IMR-90 (cell line): ENCODE data around the gene SYTL1. TPM values are rescaled to one million over a fixed set of nuclear protein-coding genes. Genes with fewer than 3 reads are reported as not detected.

ENCODE experiments used
- ATAC-seq: fragments of 200-7000 bp; cut with Tn5 transposase; 2 replicates; pipeline ENCODE4 v1.9.1; 2020; ENCODE audit warnings: low read depth, mild to moderate bottlenecking, moderate library complexity
- BruUV-seq: library from RNA; stranded (reverse); fragments of 400-500 nt; replicated peaks from 2 replicates; lab custom pipeline; 2021; lab: Mats Ljungman, UMichigan
- CTCF ChIA-PET: fragments of 300-600 bp; formaldehyde crosslinking; extraction: SDS; loops from one replicate; lab custom pipeline; 2021; ENCODE audit warnings: antibody characterized with exemption; lab: Yijun Ruan, JAX
- POLR2A ChIA-PET: fragments of 300-600 bp; sonication (Branson Sonifier 250); formaldehyde crosslinking; loops from one replicate; lab custom pipeline; 2022; ENCODE audit warnings: antibody characterized with exemption; ENCODE audit not compliant: unreplicated experiment; lab: Charles Lee
- DNase-seq: peaks from one replicate; pipeline ENCODE4 v3.0.0; 2013
- H2AFZ ChIP-seq: replicated peaks from 2 replicates; pipeline ENCODE3; 2013; ENCODE audit warnings: low read length, mild to moderate bottlenecking; ENCODE audit not compliant: poor library complexity
- H2AK5ac ChIP-seq: 2 replicates; pipeline ENCODE4 v1.6.1; 2013; ENCODE audit warnings: low read depth, low read length, inconsistent platforms
- H2AK9ac ChIP-seq: replicated peaks from 2 replicates; pipeline ENCODE3; 2013; ENCODE audit warnings: mild to moderate bottlenecking, low read depth, low read length, moderate library complexity; ENCODE audit not compliant: poor library complexity
- H2BK120ac ChIP-seq: 2 replicates; pipeline ENCODE4 v1.6.1; 2013; ENCODE audit warnings: low read depth, low read length, inconsistent platforms
- H2BK15ac ChIP-seq: 3 replicates; pipeline ENCODE4 v1.6.1; 2013; ENCODE audit warnings: low read depth, low read length, inconsistent platforms
- H2BK20ac ChIP-seq: 2 replicates; pipeline ENCODE4 v1.6.1; 2013; ENCODE audit warnings: low read depth, mild to moderate bottlenecking, inconsistent platforms, low read length, moderate library complexity
- H2BK5ac ChIP-seq: 2 replicates; pipeline ENCODE4 v1.6.1; 2013; ENCODE audit warnings: mild to moderate bottlenecking, low read depth, low read length, inconsistent platforms; ENCODE audit not compliant: poor library complexity, severe bottlenecking
- H3K14ac ChIP-seq: replicated peaks from 2 replicates; pipeline ENCODE4 v1.6.1; 2013; ENCODE audit warnings: low read depth, low read length, inconsistent platforms
- H3K18ac ChIP-seq: 2 replicates; pipeline ENCODE4 v1.6.1; 2013; ENCODE audit warnings: low read depth, low read length, control low read depth
- H3K23ac ChIP-seq: 2 replicates; pipeline ENCODE4 v1.6.1; 2013; ENCODE audit warnings: low read depth, low read length, inconsistent platforms
- H3K27ac ChIP-seq: 2 replicates; pipeline ENCODE4 v1.5.1; 2013; ENCODE audit warnings: mild to moderate bottlenecking, control low read depth, low read length; ENCODE audit not compliant: insufficient read depth
- H3K27me3 ChIP-seq: 2 replicates; pipeline ENCODE4 v1.6.1; 2013; ENCODE audit warnings: low read length; ENCODE audit not compliant: control insufficient read depth, insufficient read depth
- H3K36me3 ChIP-seq: 2 replicates; pipeline ENCODE4 v1.6.1; 2013; ENCODE audit warnings: low read length, mixed read lengths; ENCODE audit not compliant: control insufficient read depth, insufficient read depth
- H3K4ac ChIP-seq: 2 replicates; pipeline ENCODE4 v1.6.1; 2013; ENCODE audit warnings: low read depth, low read length, inconsistent platforms
- H3K4me1 ChIP-seq: 2 replicates; pipeline ENCODE4 v1.6.1; 2013; ENCODE audit warnings: low read length, mixed read lengths; ENCODE audit not compliant: control insufficient read depth, insufficient read depth
- H3K4me2 ChIP-seq: 2 replicates; pipeline ENCODE4 v1.6.1; 2013; ENCODE audit warnings: low read depth, mild to moderate bottlenecking, control low read depth, low read length, moderate library complexity
- H3K4me3 ChIP-seq: 2 replicates; pipeline ENCODE4 v1.5.1; 2013; ENCODE audit warnings: low read depth, mild to moderate bottlenecking, control low read depth, low read length, moderate library complexity; ENCODE audit not compliant: insufficient read depth
- H3K56ac ChIP-seq: 2 replicates; pipeline ENCODE4 v1.6.1; 2013; ENCODE audit warnings: low read length, inconsistent platforms; ENCODE audit not compliant: insufficient read depth; ENCODE audit errors: extremely low read depth
- H3K79me1 ChIP-seq, 2 experiments: 2 replicates each; pipeline ENCODE4 v1.6.1; 2013; ENCODE audit warnings: low read length in 2 of 2, inconsistent platforms in 1 of 2, low read depth in 1 of 2
- H3K9ac ChIP-seq: 2 replicates; pipeline ENCODE4 v1.6.1; 2013; ENCODE audit warnings: low read depth, low read length, control low read depth
- H3K9me1 ChIP-seq: 2 replicates; pipeline ENCODE4 v1.6.1; 2013; ENCODE audit warnings: low read length, inconsistent platforms; ENCODE audit not compliant: insufficient read depth
- H3K9me3 ChIP-seq: 2 replicates; pipeline ENCODE4 v1.6.1; 2013; ENCODE audit warnings: low read length; ENCODE audit not compliant: control insufficient read depth, insufficient read depth
- H4K20me1 ChIP-seq: 2 replicates; pipeline ENCODE4 v1.6.1; 2013; ENCODE audit warnings: low read length, inconsistent platforms; ENCODE audit not compliant: insufficient read depth
- H4K5ac ChIP-seq: 2 replicates; pipeline ENCODE4 v1.6.1; 2013; ENCODE audit warnings: mild to moderate bottlenecking, low read depth, low read length, control low read depth
- H4K8ac ChIP-seq, 2 experiments: 2 replicates each; pipeline ENCODE4 v1.6.1; 2013; ENCODE audit warnings: low read depth in 2 of 2, low read length in 2 of 2, control low read depth in 1 of 2, inconsistent platforms in 1 of 2
- H4K91ac ChIP-seq: 2 replicates; pipeline ENCODE4 v1.6.1; 2013; ENCODE audit warnings: low read depth, low read length, inconsistent platforms; ENCODE audit not compliant: insufficient read depth
- BHLHE40 ChIP-seq: fragments of 150-350 bp; IDR thresholded peaks from 2 replicates; pipeline ENCODE4 v1.6.1; 2016; ENCODE audit warnings: mild to moderate bottlenecking, low read depth, low read length
- CEBPB ChIP-seq: IDR thresholded peaks from 2 replicates; pipeline ENCODE4 v1.6.1; 2012; ENCODE audit warnings: low read depth, low read length, improper control_type of control experiment
- CHD1 ChIP-seq: IDR thresholded peaks from 2 replicates; pipeline ENCODE4 v1.6.1; 2012; ENCODE audit warnings: low read depth, low read length, improper control_type of control experiment
- FOS ChIP-seq: fragments of 150-350 bp; IDR thresholded peaks from 2 replicates; pipeline ENCODE4 v1.6.1; 2016; ENCODE audit warnings: low read depth, low read length
- MAFK ChIP-seq: IDR thresholded peaks from 2 replicates; pipeline ENCODE4 v1.6.1; 2012; ENCODE audit warnings: low read depth, low read length, improper control_type of control experiment
- MAZ ChIP-seq: IDR thresholded peaks from 2 replicates; pipeline ENCODE4 v1.6.1; 2012; ENCODE audit warnings: low read depth, mild to moderate bottlenecking, low read length, improper control_type of control experiment, moderate library complexity, borderline replicate concordance
- MXI1 ChIP-seq: IDR thresholded peaks from 2 replicates; pipeline ENCODE4 v1.6.1; 2012; ENCODE audit warnings: low read depth, mild to moderate bottlenecking, low read length, moderate library complexity, borderline replicate concordance
- NFE2L2 ChIP-seq: fragments of 150-350 bp; IDR thresholded peaks from 2 replicates; pipeline ENCODE4 v1.6.1; 2016; ENCODE audit warnings: low read depth, mild to moderate bottlenecking, low read length
- POLR2A ChIP-seq: IDR thresholded peaks from 2 replicates; pipeline ENCODE4 v1.6.1; 2012; ENCODE audit warnings: mild to moderate bottlenecking, low read depth, low read length
- RAD21 ChIP-seq: IDR thresholded peaks from 2 replicates; pipeline ENCODE4 v1.6.1; 2012; ENCODE audit warnings: low read length, improper control_type of control experiment
- RCOR1 ChIP-seq: IDR thresholded peaks from 2 replicates; pipeline ENCODE4 v1.6.1; 2012; ENCODE audit warnings: mild to moderate bottlenecking, low read length, improper control_type of control experiment; ENCODE audit not compliant: insufficient replicate concordance
- RFX5 ChIP-seq: IDR thresholded peaks from 2 replicates; pipeline ENCODE4 v1.8.0; 2012; ENCODE audit warnings: low read depth, mild to moderate bottlenecking, low read length, moderate library complexity
- WGBS, 2 experiments: methylation state at CpG; one replicate each; pipeline versions ENCODE4 v1.1.5 to v1.1.7; 2013; ENCODE audit warnings: missing lambda C conversion rate in 2 of 2; ENCODE audit not compliant: insufficient read length in 1 of 2; ENCODE audit errors: extremely low coverage in 2 of 2; 5-methylcytosine and 5-hydroxymethylcytosine counted together
- dilution Hi-C: fragments of 300-500 bp; cut with HindIII; formaldehyde crosslinking; loops from one replicate; pipeline ENCODE4 v1.14.3; 2018; ENCODE audit warnings: low sequenced_read_pairs; ENCODE audit not compliant: unreplicated experiment
- in situ Hi-C: fragments of 300-500 bp; cut with MboI; formaldehyde crosslinking; loops from 3 replicates; pipeline ENCODE4 v1.14.3; 2019; ENCODE audit warnings: low sequenced_read_pairs, inconsistent platforms, mixed read lengths
- intact Hi-C: fragments of 100-400 bp; cut with micrococcal nuclease; formaldehyde crosslinking; loops from 2 replicates; pipeline ENCODE4 v1.10.0; 2022
- polyA plus RNA-seq, 3 experiments: library from polyadenylated mRNA; depleted of rRNA; stranded (reverse); fragments of >200 nt; gene quantifications; 2 replicates each; pipeline ENCODE4 v1.2.3, GENCODE V29; 2012; ENCODE audit warnings: low replicate concordance in 1 of 3
- total RNA-seq: library from RNA; depleted of rRNA; stranded (reverse); fragments of >200 nt; gene quantifications from 2 replicates; pipeline ENCODE4 v1.2.3, GENCODE V29; 2012
- TF ChIP-seq, protein P1 (sequence below): conservative IDR thresholded peaks from 2 replicates; pipeline ENCODE4 v1.5.1; 2012; ENCODE audit warnings: mild to moderate bottlenecking, low read depth, low read length, improper control_type of control experiment
- TF ChIP-seq, protein P2 (sequence below): fragments of 150-350 bp; IDR thresholded peaks from 2 replicates; pipeline ENCODE4 v1.6.1; 2016; ENCODE audit warnings: low read depth, mild to moderate bottlenecking, low read length, moderate library complexity, borderline replicate concordance
- TF ChIP-seq, protein P3 (sequence below): fragments of 150-350 bp; IDR thresholded peaks from 2 replicates; pipeline ENCODE4 v1.6.1; 2017; ENCODE audit warnings: mild to moderate bottlenecking, antibody characterized with exemption, low read length, low read depth

SYTL1 gene
- total and polyA plus RNA-seq, 2 of the 4 experiments (the other 2 are of a cell fraction): 0.18 to 1.0 TPM

DNA sequence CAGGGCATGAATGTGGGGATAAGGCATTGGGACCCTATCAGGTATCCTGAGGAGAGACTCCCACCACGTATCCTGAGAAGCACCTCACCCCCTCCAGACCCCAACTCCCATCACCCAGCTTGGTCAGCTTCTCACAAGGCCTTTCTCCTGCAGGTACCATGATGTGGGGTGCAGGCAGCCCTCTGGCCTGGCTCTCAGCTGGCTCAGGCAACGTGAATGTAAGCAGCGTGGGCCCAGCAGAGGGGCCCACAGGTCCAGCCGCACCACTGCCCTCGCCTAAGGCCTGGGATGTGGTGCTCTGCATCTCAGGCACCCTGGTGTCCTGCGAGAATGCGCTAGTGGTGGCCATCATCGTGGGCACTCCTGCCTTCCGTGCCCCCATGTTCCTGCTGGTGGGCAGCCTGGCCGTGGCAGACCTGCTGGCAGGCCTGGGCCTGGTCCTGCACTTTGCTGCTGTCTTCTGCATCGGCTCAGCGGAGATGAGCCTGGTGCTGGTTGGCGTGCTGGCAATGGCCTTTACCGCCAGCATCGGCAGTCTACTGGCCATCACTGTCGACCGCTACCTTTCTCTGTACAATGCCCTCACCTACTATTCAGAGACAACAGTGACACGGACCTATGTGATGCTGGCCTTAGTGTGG is 51.9 kb downstream of the SYTL1 start:
- Histone ChIP-seq H3K4ac (no peak overlapping the region), H2BK120ac (peak overlapping the region; percentile 8; the same call in 1 of the 2 replicates), H3K9me1 (peaks cover 20% of the 10 kb centered on the region), H3K27me3 (no peaks in the 10 kb centered on the region), H3K4me3 (no peak overlapping the region), H2BK15ac (no peak overlapping the region), H3K27ac (no peak overlapping the region), H3K23ac (peak overlapping the region; percentile 32; the same call in 1 of the 2 replicates), H4K91ac (no peak overlapping the region), H2BK5ac (no peak overlapping the region), H4K5ac (no peak overlapping the region), H3K9me3 (no peaks in the 10 kb centered on the region), H3K36me3 (no peaks in the 10 kb centered on the region; the same call in 1 of the 2 replicates), H3K56ac (no peak overlapping the region), H4K8ac (no peak overlapping the region), H4K20me1 (no peaks in the 10 kb centered on the region), H3K14ac (no peak overlapping the region), H2BK20ac (no peak overlapping the region; the same call in 1 of the 2 replicates), H3K4me2 (no peak overlapping the region), H2AK5ac (peak overlapping the region; percentile 76; the same call in 1 of the 2 replicates), H3K9ac (no peak overlapping the region), H2AK9ac (peak overlapping the region; percentile 45), H3K4me1 (peaks cover 15% of the 10 kb centered on the region), H3K79me1 (peaks cover 0 to 28% of the 10 kb centered on the region in 2 experiments; a peak in 3 of 4 replicates), H3K18ac (no peak overlapping the region), H2AFZ (no peak overlapping the region)
- 91% methylated on average over 11 of the region's 18 CpGs; no CpG with 5 or more reads in 1 of the 2 experiments for WGBS, 2 experiments
- ATAC-seq (no peak), DNase-seq (no peak)
- in situ Hi-C loops (loop anchor here (5.0 to 10.0 kb wide), 2 partner anchors 91 to 289 kb away; no protein-coding TSS in a partner anchor), dilution Hi-C loops (no loop called here), intact Hi-C loops (loop anchor here (5.0 to 10.0 kb wide), 3 partner anchors 199 to 291 kb away; no protein-coding TSS in a partner anchor)
- ChIA-PET POLR2A (no interaction called here), CTCF (interaction anchor here (0.8 to 1.0 kb wide), 2 partner anchors 92 to 163 kb away, joined by 3 read pairs; no protein-coding TSS in a partner anchor)
- BruUV-seq: no TSS peak
- TF ChIP-seq BHLHE40 (no peak), RFX5 (no peak), MAZ (no peak), CHD1 (no peak), NFE2L2 (no peak), MXI1 (no peak), CEBPB (no peak), FOS (no peak), RAD21 (no peak), MAFK (no peak), POLR2A (no peak), RCOR1 (no peak)
- TF ChIP-seq, protein P1, sequence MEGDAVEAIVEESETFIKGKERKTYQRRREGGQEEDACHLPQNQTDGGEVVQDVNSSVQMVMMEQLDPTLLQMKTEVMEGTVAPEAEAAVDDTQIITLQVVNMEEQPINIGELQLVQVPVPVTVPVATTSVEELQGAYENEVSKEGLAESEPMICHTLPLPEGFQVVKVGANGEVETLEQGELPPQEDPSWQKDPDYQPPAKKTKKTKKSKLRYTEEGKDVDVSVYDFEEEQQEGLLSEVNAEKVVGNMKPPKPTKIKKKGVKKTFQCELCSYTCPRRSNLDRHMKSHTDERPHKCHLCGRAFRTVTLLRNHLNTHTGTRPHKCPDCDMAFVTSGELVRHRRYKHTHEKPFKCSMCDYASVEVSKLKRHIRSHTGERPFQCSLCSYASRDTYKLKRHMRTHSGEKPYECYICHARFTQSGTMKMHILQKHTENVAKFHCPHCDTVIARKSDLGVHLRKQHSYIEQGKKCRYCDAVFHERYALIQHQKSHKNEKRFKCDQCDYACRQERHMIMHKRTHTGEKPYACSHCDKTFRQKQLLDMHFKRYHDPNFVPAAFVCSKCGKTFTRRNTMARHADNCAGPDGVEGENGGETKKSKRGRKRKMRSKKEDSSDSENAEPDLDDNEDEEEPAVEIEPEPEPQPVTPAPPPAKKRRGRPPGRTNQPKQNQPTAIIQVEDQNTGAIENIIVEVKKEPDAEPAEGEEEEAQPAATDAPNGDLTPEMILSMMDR: no peak
- TF ChIP-seq, protein P2, sequence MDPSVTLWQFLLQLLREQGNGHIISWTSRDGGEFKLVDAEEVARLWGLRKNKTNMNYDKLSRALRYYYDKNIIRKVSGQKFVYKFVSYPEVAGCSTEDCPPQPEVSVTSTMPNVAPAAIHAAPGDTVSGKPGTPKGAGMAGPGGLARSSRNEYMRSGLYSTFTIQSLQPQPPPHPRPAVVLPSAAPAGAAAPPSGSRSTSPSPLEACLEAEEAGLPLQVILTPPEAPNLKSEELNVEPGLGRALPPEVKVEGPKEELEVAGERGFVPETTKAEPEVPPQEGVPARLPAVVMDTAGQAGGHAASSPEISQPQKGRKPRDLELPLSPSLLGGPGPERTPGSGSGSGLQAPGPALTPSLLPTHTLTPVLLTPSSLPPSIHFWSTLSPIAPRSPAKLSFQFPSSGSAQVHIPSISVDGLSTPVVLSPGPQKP: no peak
- TF ChIP-seq, protein P3, sequence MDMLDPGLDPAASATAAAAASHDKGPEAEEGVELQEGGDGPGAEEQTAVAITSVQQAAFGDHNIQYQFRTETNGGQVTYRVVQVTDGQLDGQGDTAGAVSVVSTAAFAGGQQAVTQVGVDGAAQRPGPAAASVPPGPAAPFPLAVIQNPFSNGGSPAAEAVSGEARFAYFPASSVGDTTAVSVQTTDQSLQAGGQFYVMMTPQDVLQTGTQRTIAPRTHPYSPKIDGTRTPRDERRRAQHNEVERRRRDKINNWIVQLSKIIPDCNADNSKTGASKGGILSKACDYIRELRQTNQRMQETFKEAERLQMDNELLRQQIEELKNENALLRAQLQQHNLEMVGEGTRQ: no peak
